HG02981 (cell line): ENCODE data around the gene ZNF283.

Experiments used
- ATAC-seq: cut with Tn5 transposase; IDR thresholded peaks from one replicate; pipeline ENCODE4 v1.9.1; 2021; ENCODE audit warnings: mild to moderate bottlenecking, moderate library complexity; ENCODE audit not compliant: unreplicated experiment

The ZNF283 gene

GRCh38 chr19:43826787-43827754 lies at the start of gene ZNF283:
ZNF283 (plus strand) TSS chr19:43827321; CDS start chr19:43833505, 6,184 bp downstream.
- ATAC-seq = peak; percentile 84

- ATAC-seq = no peak
These were observed 48.5 kb upstream of the ZNF283 start for GRCh38 chr19:43778651-43779050.

GRCh38 chr19:43779147-43779819 lies 47.8 kb upstream of the ZNF283 start:
- ATAC-seq = no peak

GRCh38 chr19:43779820-43780219 lies 47.3 kb upstream of the ZNF283 start:
- ATAC-seq = no peak

- no peak for ATAC-seq
These were observed 46.2 kb upstream of the ZNF283 start, which contains the start of gene KCNN4 for GRCh38 chr19:43780706-43781525. KCNN4 (minus strand) TSS chr19:43780973; CDS start chr19:43780861, 112 bp downstream.

GRCh38 chr19:43781630-43782310 lies 45.4 kb upstream of the ZNF283 start:
- no peak for ATAC-seq

- no peak for ATAC-seq
These were observed 44.8 kb upstream of the ZNF283 start for GRCh38 chr19:43782311-43782660.

- no peak for ATAC-seq
These were observed 44.4 kb upstream of the ZNF283 start for GRCh38 chr19:43782689-43783231.

- ATAC-seq = no peak
These were observed 43.5 kb upstream of the ZNF283 start for GRCh38 chr19:43783636-43784035.

- no peak for ATAC-seq
These were observed 42.7 kb upstream of the ZNF283 start for GRCh38 chr19:43784241-43784980.

GRCh38 chr19:43784981-43785808 lies 41.9 kb upstream of the ZNF283 start:
- no peak for ATAC-seq

GRCh38 chr19:43786665-43787064 lies 40.5 kb upstream of the ZNF283 start:
- no peak for ATAC-seq

- no peak for ATAC-seq
These were observed 38.1 kb upstream of the ZNF283 start for GRCh38 chr19:43789029-43789428.

GRCh38 chr19:43790587-43790986 lies 36.5 kb upstream of the ZNF283 start:
- no peak for ATAC-seq

GRCh38 chr19:43797118-43797517 lies 30.0 kb upstream of the ZNF283 start:
- no peak for ATAC-seq

- ATAC-seq = no peak
These were observed 29.6 kb upstream of the ZNF283 start for GRCh38 chr19:43797556-43797955.

GRCh38 chr19:43798026-43798545 lies 29.0 kb upstream of the ZNF283 start:
- no peak for ATAC-seq
